ENCODE measurements around the gene RAMP1.

- TF ChIP-seq, protein P1, sequence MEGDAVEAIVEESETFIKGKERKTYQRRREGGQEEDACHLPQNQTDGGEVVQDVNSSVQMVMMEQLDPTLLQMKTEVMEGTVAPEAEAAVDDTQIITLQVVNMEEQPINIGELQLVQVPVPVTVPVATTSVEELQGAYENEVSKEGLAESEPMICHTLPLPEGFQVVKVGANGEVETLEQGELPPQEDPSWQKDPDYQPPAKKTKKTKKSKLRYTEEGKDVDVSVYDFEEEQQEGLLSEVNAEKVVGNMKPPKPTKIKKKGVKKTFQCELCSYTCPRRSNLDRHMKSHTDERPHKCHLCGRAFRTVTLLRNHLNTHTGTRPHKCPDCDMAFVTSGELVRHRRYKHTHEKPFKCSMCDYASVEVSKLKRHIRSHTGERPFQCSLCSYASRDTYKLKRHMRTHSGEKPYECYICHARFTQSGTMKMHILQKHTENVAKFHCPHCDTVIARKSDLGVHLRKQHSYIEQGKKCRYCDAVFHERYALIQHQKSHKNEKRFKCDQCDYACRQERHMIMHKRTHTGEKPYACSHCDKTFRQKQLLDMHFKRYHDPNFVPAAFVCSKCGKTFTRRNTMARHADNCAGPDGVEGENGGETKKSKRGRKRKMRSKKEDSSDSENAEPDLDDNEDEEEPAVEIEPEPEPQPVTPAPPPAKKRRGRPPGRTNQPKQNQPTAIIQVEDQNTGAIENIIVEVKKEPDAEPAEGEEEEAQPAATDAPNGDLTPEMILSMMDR (IDR thresholded peaks at IDR 0.05), result no peak
- TF ChIP-seq POLR2A (IDR thresholded peaks at IDR 0.05), result no peak
Observed at GRCh38 chr2:237841051-237841450, 18.4 kb upstream of the RAMP1 start.
